IMR-90 (cell line): ENCODE data around the gene ALKAL2. TPM values are rescaled to one million over a fixed set of nuclear protein-coding genes. Genes with fewer than 3 reads are reported as not detected.

Experiments used
- ATAC-seq: fragments of 200-7000 bp; cut with Tn5 transposase; 2 replicates; pipeline ENCODE4 v1.9.1; 2020; ENCODE audit warnings: low read depth, mild to moderate bottlenecking, moderate library complexity
- BruUV-seq: library from RNA; stranded (reverse); fragments of 400-500 nt; replicated peaks from 2 replicates; lab custom pipeline; 2021; lab: Mats Ljungman, UMichigan
- CTCF ChIA-PET: fragments of 300-600 bp; formaldehyde crosslinking; extraction: SDS; loops from one replicate; lab custom pipeline; 2021; ENCODE audit warnings: antibody characterized with exemption; lab: Yijun Ruan, JAX
- POLR2A ChIA-PET: fragments of 300-600 bp; sonication (Branson Sonifier 250); formaldehyde crosslinking; loops from one replicate; lab custom pipeline; 2022; ENCODE audit warnings: antibody characterized with exemption; ENCODE audit not compliant: unreplicated experiment; lab: Charles Lee
- DNase-seq: peaks from one replicate; pipeline ENCODE4 v3.0.0; 2013
- H2AFZ ChIP-seq: replicated peaks from 2 replicates; pipeline ENCODE3; 2013; ENCODE audit warnings: low read length, mild to moderate bottlenecking; ENCODE audit not compliant: poor library complexity
- H2AK5ac ChIP-seq: 2 replicates; pipeline ENCODE4 v1.6.1; 2013; ENCODE audit warnings: low read depth, low read length, inconsistent platforms
- H2AK9ac ChIP-seq: replicated peaks from 2 replicates; pipeline ENCODE3; 2013; ENCODE audit warnings: mild to moderate bottlenecking, low read depth, low read length, moderate library complexity; ENCODE audit not compliant: poor library complexity
- H2BK120ac ChIP-seq: 2 replicates; pipeline ENCODE4 v1.6.1; 2013; ENCODE audit warnings: low read depth, low read length, inconsistent platforms
- H2BK15ac ChIP-seq: 3 replicates; pipeline ENCODE4 v1.6.1; 2013; ENCODE audit warnings: low read depth, low read length, inconsistent platforms
- H2BK20ac ChIP-seq: 2 replicates; pipeline ENCODE4 v1.6.1; 2013; ENCODE audit warnings: low read depth, mild to moderate bottlenecking, inconsistent platforms, low read length, moderate library complexity
- H2BK5ac ChIP-seq: 2 replicates; pipeline ENCODE4 v1.6.1; 2013; ENCODE audit warnings: mild to moderate bottlenecking, low read depth, low read length, inconsistent platforms; ENCODE audit not compliant: poor library complexity, severe bottlenecking
- H3K14ac ChIP-seq: replicated peaks from 2 replicates; pipeline ENCODE4 v1.6.1; 2013; ENCODE audit warnings: low read depth, low read length, inconsistent platforms
- H3K18ac ChIP-seq: 2 replicates; pipeline ENCODE4 v1.6.1; 2013; ENCODE audit warnings: low read depth, low read length, control low read depth
- H3K23ac ChIP-seq: 2 replicates; pipeline ENCODE4 v1.6.1; 2013; ENCODE audit warnings: low read depth, low read length, inconsistent platforms
- H3K27ac ChIP-seq: 2 replicates; pipeline ENCODE4 v1.5.1; 2013; ENCODE audit warnings: mild to moderate bottlenecking, control low read depth, low read length; ENCODE audit not compliant: insufficient read depth
- H3K27me3 ChIP-seq: 2 replicates; pipeline ENCODE4 v1.6.1; 2013; ENCODE audit warnings: low read length; ENCODE audit not compliant: control insufficient read depth, insufficient read depth
- H3K36me3 ChIP-seq: 2 replicates; pipeline ENCODE4 v1.6.1; 2013; ENCODE audit warnings: low read length, mixed read lengths; ENCODE audit not compliant: control insufficient read depth, insufficient read depth
- H3K4ac ChIP-seq: 2 replicates; pipeline ENCODE4 v1.6.1; 2013; ENCODE audit warnings: low read depth, low read length, inconsistent platforms
- H3K4me1 ChIP-seq: 2 replicates; pipeline ENCODE4 v1.6.1; 2013; ENCODE audit warnings: low read length, mixed read lengths; ENCODE audit not compliant: control insufficient read depth, insufficient read depth
- H3K4me2 ChIP-seq: 2 replicates; pipeline ENCODE4 v1.6.1; 2013; ENCODE audit warnings: low read depth, mild to moderate bottlenecking, control low read depth, low read length, moderate library complexity
- H3K4me3 ChIP-seq: 2 replicates; pipeline ENCODE4 v1.5.1; 2013; ENCODE audit warnings: low read depth, mild to moderate bottlenecking, control low read depth, low read length, moderate library complexity; ENCODE audit not compliant: insufficient read depth
- H3K56ac ChIP-seq: 2 replicates; pipeline ENCODE4 v1.6.1; 2013; ENCODE audit warnings: low read length, inconsistent platforms; ENCODE audit not compliant: insufficient read depth; ENCODE audit errors: extremely low read depth
- H3K79me1 ChIP-seq, 2 experiments: 2 replicates each; pipeline ENCODE4 v1.6.1; 2013; ENCODE audit warnings: low read length in 2 of 2, inconsistent platforms in 1 of 2, low read depth in 1 of 2
- H3K9ac ChIP-seq: 2 replicates; pipeline ENCODE4 v1.6.1; 2013; ENCODE audit warnings: low read depth, low read length, control low read depth
- H3K9me1 ChIP-seq: 2 replicates; pipeline ENCODE4 v1.6.1; 2013; ENCODE audit warnings: low read length, inconsistent platforms; ENCODE audit not compliant: insufficient read depth
- H3K9me3 ChIP-seq: 2 replicates; pipeline ENCODE4 v1.6.1; 2013; ENCODE audit warnings: low read length; ENCODE audit not compliant: control insufficient read depth, insufficient read depth
- H4K20me1 ChIP-seq: 2 replicates; pipeline ENCODE4 v1.6.1; 2013; ENCODE audit warnings: low read length, inconsistent platforms; ENCODE audit not compliant: insufficient read depth
- H4K5ac ChIP-seq: 2 replicates; pipeline ENCODE4 v1.6.1; 2013; ENCODE audit warnings: mild to moderate bottlenecking, low read depth, low read length, control low read depth
- H4K8ac ChIP-seq, 2 experiments: 2 replicates each; pipeline ENCODE4 v1.6.1; 2013; ENCODE audit warnings: low read depth in 2 of 2, low read length in 2 of 2, control low read depth in 1 of 2, inconsistent platforms in 1 of 2
- H4K91ac ChIP-seq: 2 replicates; pipeline ENCODE4 v1.6.1; 2013; ENCODE audit warnings: low read depth, low read length, inconsistent platforms; ENCODE audit not compliant: insufficient read depth
- BHLHE40 ChIP-seq: fragments of 150-350 bp; IDR thresholded peaks from 2 replicates; pipeline ENCODE4 v1.6.1; 2016; ENCODE audit warnings: mild to moderate bottlenecking, low read depth, low read length
- CEBPB ChIP-seq: IDR thresholded peaks from 2 replicates; pipeline ENCODE4 v1.6.1; 2012; ENCODE audit warnings: low read depth, low read length, improper control_type of control experiment
- CHD1 ChIP-seq: IDR thresholded peaks from 2 replicates; pipeline ENCODE4 v1.6.1; 2012; ENCODE audit warnings: low read depth, low read length, improper control_type of control experiment
- FOS ChIP-seq: fragments of 150-350 bp; IDR thresholded peaks from 2 replicates; pipeline ENCODE4 v1.6.1; 2016; ENCODE audit warnings: low read depth, low read length
- MAFK ChIP-seq: IDR thresholded peaks from 2 replicates; pipeline ENCODE4 v1.6.1; 2012; ENCODE audit warnings: low read depth, low read length, improper control_type of control experiment
- NFE2L2 ChIP-seq: fragments of 150-350 bp; IDR thresholded peaks from 2 replicates; pipeline ENCODE4 v1.6.1; 2016; ENCODE audit warnings: low read depth, mild to moderate bottlenecking, low read length
- POLR2A ChIP-seq: IDR thresholded peaks from 2 replicates; pipeline ENCODE4 v1.6.1; 2012; ENCODE audit warnings: mild to moderate bottlenecking, low read depth, low read length
- RAD21 ChIP-seq: IDR thresholded peaks from 2 replicates; pipeline ENCODE4 v1.6.1; 2012; ENCODE audit warnings: low read length, improper control_type of control experiment
- RCOR1 ChIP-seq: IDR thresholded peaks from 2 replicates; pipeline ENCODE4 v1.6.1; 2012; ENCODE audit warnings: mild to moderate bottlenecking, low read length, improper control_type of control experiment; ENCODE audit not compliant: insufficient replicate concordance
- RFX5 ChIP-seq: IDR thresholded peaks from 2 replicates; pipeline ENCODE4 v1.8.0; 2012; ENCODE audit warnings: low read depth, mild to moderate bottlenecking, low read length, moderate library complexity
- SMC3 ChIP-seq: fragments of 150-350 bp; IDR thresholded peaks from 2 replicates; pipeline ENCODE4 v1.6.1; 2016; ENCODE audit warnings: low read depth, mild to moderate bottlenecking, antibody characterized with exemption, low read length, moderate library complexity
- WGBS, 2 experiments: methylation state at CpG; one replicate each; pipeline versions ENCODE4 v1.1.5 to v1.1.7; 2013; ENCODE audit warnings: missing lambda C conversion rate in 2 of 2; ENCODE audit not compliant: insufficient read length in 1 of 2; ENCODE audit errors: extremely low coverage in 2 of 2; 5-methylcytosine and 5-hydroxymethylcytosine counted together
- dilution Hi-C: fragments of 300-500 bp; cut with HindIII; formaldehyde crosslinking; loops from one replicate; pipeline ENCODE4 v1.14.3; 2018; ENCODE audit warnings: low sequenced_read_pairs; ENCODE audit not compliant: unreplicated experiment
- in situ Hi-C: fragments of 300-500 bp; cut with MboI; formaldehyde crosslinking; loops from 3 replicates; pipeline ENCODE4 v1.14.3; 2019; ENCODE audit warnings: low sequenced_read_pairs, inconsistent platforms, mixed read lengths
- intact Hi-C: fragments of 100-400 bp; cut with micrococcal nuclease; formaldehyde crosslinking; loops from 2 replicates; pipeline ENCODE4 v1.10.0; 2022
- polyA plus RNA-seq, 3 experiments: library from polyadenylated mRNA; depleted of rRNA; stranded (reverse); fragments of >200 nt; gene quantifications; 2 replicates each; pipeline ENCODE4 v1.2.3, GENCODE V29; 2012; ENCODE audit warnings: low replicate concordance in 1 of 3
- total RNA-seq: library from RNA; depleted of rRNA; stranded (reverse); fragments of >200 nt; gene quantifications from 2 replicates; pipeline ENCODE4 v1.2.3, GENCODE V29; 2012
- TF ChIP-seq, protein P1 (sequence below): fragments of 150-350 bp; IDR thresholded peaks from 2 replicates; pipeline ENCODE4 v1.6.1; 2017; ENCODE audit warnings: mild to moderate bottlenecking, antibody characterized with exemption, low read length, low read depth
- TF ChIP-seq, protein P2 (sequence below): fragments of 150-350 bp; IDR thresholded peaks from 2 replicates; pipeline ENCODE4 v1.6.1; 2016; ENCODE audit warnings: low read depth, mild to moderate bottlenecking, low read length, moderate library complexity, borderline replicate concordance

ALKAL2 gene
- total and polyA plus RNA-seq, 2 of the 4 experiments (the other 2 are of a cell fraction), result not detected

DNA sequence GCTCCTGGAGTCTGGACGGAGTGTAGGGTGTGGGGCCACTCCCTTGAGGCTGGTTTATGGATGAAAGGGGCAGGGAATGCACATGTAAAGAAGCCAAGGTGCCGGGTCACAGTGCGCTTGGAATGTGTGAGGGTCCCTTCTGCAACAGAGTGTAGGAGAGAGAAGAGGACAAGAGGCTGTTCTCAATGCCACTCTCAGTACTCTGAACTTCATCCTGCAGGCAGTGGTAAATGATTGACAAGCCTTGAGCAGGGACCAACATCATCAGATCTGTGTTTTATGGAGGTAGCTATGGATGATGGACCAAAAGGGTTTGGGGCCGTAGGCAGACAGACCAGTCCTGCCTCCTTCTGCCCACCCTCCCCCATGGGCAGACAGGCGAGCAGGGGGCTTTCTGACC is 7.2 kb upstream of the ALKAL2 start:
- no TSS peak for BruUV-seq
- no peak overlapping the region for H2BK20ac ChIP-seq
- no peak overlapping the region for H2BK5ac ChIP-seq
- intact Hi-C loops (no loop called here), dilution Hi-C loops (no loop called here), in situ Hi-C loops (no loop called here)
- H3K27ac ChIP-seq, result no peak overlapping the region
- 17% methylated on average over 1 of the region's 5 CpGs; no CpG with 5 or more reads in 1 of the 2 experiments for WGBS, 2 experiments
- no peak overlapping the region for H3K14ac ChIP-seq
- no peak for ATAC-seq
- H3K4me3 ChIP-seq, result no peak overlapping the region
- POLR2A ChIA-PET, result no interaction called here
- H4K91ac ChIP-seq, result no peak overlapping the region
- H3K9me3 ChIP-seq, result no peaks in the 10 kb centered on the region
- H2AK9ac ChIP-seq, result no peak overlapping the region
- H3K4me2 ChIP-seq, result no peak overlapping the region
- no peak overlapping the region for H2AFZ ChIP-seq
- no peaks in the 10 kb centered on the region for H4K20me1 ChIP-seq
- H3K27me3 ChIP-seq, result no peaks in the 10 kb centered on the region; the same call in 1 of the 2 replicates
- no peak overlapping the region for H2BK15ac ChIP-seq
- no peak overlapping the region for H3K4ac ChIP-seq
- no peak overlapping the region for H3K56ac ChIP-seq
- no peak overlapping the region for H3K23ac ChIP-seq
- no peak for TF ChIP-seq RFX5
- TF ChIP-seq MAFK, result no peak
- no peak for TF ChIP-seq FOS
- no peak for TF ChIP-seq NFE2L2
- no peak for TF ChIP-seq POLR2A
- no peak for TF ChIP-seq RCOR1
- TF ChIP-seq BHLHE40, result no peak
- no peak for TF ChIP-seq CHD1
- no peak for TF ChIP-seq CEBPB
- TF ChIP-seq, protein P1, sequence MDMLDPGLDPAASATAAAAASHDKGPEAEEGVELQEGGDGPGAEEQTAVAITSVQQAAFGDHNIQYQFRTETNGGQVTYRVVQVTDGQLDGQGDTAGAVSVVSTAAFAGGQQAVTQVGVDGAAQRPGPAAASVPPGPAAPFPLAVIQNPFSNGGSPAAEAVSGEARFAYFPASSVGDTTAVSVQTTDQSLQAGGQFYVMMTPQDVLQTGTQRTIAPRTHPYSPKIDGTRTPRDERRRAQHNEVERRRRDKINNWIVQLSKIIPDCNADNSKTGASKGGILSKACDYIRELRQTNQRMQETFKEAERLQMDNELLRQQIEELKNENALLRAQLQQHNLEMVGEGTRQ, result no peak
- TF ChIP-seq, protein P2, sequence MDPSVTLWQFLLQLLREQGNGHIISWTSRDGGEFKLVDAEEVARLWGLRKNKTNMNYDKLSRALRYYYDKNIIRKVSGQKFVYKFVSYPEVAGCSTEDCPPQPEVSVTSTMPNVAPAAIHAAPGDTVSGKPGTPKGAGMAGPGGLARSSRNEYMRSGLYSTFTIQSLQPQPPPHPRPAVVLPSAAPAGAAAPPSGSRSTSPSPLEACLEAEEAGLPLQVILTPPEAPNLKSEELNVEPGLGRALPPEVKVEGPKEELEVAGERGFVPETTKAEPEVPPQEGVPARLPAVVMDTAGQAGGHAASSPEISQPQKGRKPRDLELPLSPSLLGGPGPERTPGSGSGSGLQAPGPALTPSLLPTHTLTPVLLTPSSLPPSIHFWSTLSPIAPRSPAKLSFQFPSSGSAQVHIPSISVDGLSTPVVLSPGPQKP, result no peak
- TF ChIP-seq SMC3, result no peak
- TF ChIP-seq RAD21, result no peak
- no peak overlapping the region for H3K9ac ChIP-seq
- no peak for DNase-seq
- H3K9me1 ChIP-seq, result no peaks in the 10 kb centered on the region
- no peaks in the 10 kb centered on the region for H3K4me1 ChIP-seq
- no peak overlapping the region for H2AK5ac ChIP-seq
- no peak overlapping the region for H2BK120ac ChIP-seq
- no peak overlapping the region for H4K5ac ChIP-seq
- no peak overlapping the region for H4K8ac ChIP-seq
- no peak overlapping the region for H3K18ac ChIP-seq
- CTCF ChIA-PET, result no interaction called here
- H3K36me3 ChIP-seq, result no peaks in the 10 kb centered on the region
- no peaks in the 10 kb centered on the region for H3K79me1 ChIP-seq
